Measurements from ENCODE around the gene AGPAT3. TPM values are rescaled to one million over a fixed set of nuclear protein-coding genes. Genes with fewer than 3 reads are reported as not detected.

Gene AGPAT3
- total RNA-seq, 1 donor, result 47.4 TPM

GRCh38 chr21:43877936-43878575, 13.0 kb downstream of the AGPAT3 start:
- no peak overlapping the region for H3K4me2 ChIP-seq (ENCODE audit: insufficient read depth, low read length)
- no peak for TF ChIP-seq CTCF (IDR thresholded peaks at IDR 0.05; ENCODE audit: extremely low read depth, low read depth, low read length)
- no peaks in the 10 kb centered on the region for H3K27me3 ChIP-seq (ENCODE audit: insufficient read depth, low read length)
- H2AFZ ChIP-seq (ENCODE audit: low read length), result no peak overlapping the region
- H3K27ac ChIP-seq (ENCODE audit: low read depth, low read length), result no peak overlapping the region
- H3K36me3 ChIP-seq (ENCODE audit: insufficient read depth, low read length), result peaks cover 8% of the 10 kb centered on the region
- no peak overlapping the region for H3K4me3 ChIP-seq (ENCODE audit: insufficient read depth, low read length)
- peaks cover 76% of the 10 kb centered on the region for H3K79me2 ChIP-seq (ENCODE audit: insufficient read depth, low read length)
- peak; percentile 67 for DNase-seq (ENCODE audit: insufficient read length, low spot score, missing footprints)
- no peaks in the 10 kb centered on the region for H3K9me3 ChIP-seq (ENCODE audit: low read depth, low read length)
- peaks cover 77% of the 10 kb centered on the region for H4K20me1 ChIP-seq (ENCODE audit: insufficient read depth, low read length)
- H3K4me1 ChIP-seq (ENCODE audit: insufficient read depth, low read length), result peaks cover 10% of the 10 kb centered on the region

- Histone ChIP-seq H4K20me1 (ENCODE audit: insufficient read depth, low read length) (peaks cover 73% of the 10 kb centered on the region), H3K4me3 (ENCODE audit: insufficient read depth, low read length) (no peak overlapping the region), H3K4me2 (ENCODE audit: insufficient read depth, low read length) (no peak overlapping the region), H3K4me1 (ENCODE audit: insufficient read depth, low read length) (peaks cover 10% of the 10 kb centered on the region), H3K36me3 (ENCODE audit: insufficient read depth, low read length) (peaks cover 8% of the 10 kb centered on the region), H3K27ac (ENCODE audit: low read depth, low read length) (no peak overlapping the region), H3K79me2 (ENCODE audit: insufficient read depth, low read length) (peaks cover 78% of the 10 kb centered on the region), H2AFZ (ENCODE audit: low read length) (no peak overlapping the region), H3K27me3 (ENCODE audit: insufficient read depth, low read length) (no peaks in the 10 kb centered on the region), H3K9me3 (ENCODE audit: low read depth, low read length) (no peaks in the 10 kb centered on the region)
- peak; percentile 54 for DNase-seq (ENCODE audit: insufficient read length, low spot score, missing footprints)
- TF ChIP-seq CTCF (IDR thresholded peaks at IDR 0.05; ENCODE audit: extremely low read depth, low read depth, low read length), result no peak
Observed at GRCh38 chr21:43879348-43880110, 14.5 kb downstream of the AGPAT3 start.

GRCh38 chr21:43880111-43880985, 15.3 kb downstream of the AGPAT3 start:
- Histone ChIP-seq H3K4me3 (ENCODE audit: insufficient read depth, low read length) (no peak overlapping the region), H3K27ac (ENCODE audit: low read depth, low read length) (no peak overlapping the region), H3K36me3 (ENCODE audit: insufficient read depth, low read length) (peaks cover 8% of the 10 kb centered on the region), H4K20me1 (ENCODE audit: insufficient read depth, low read length) (peaks cover 78% of the 10 kb centered on the region), H3K27me3 (ENCODE audit: insufficient read depth, low read length) (no peaks in the 10 kb centered on the region), H3K9me3 (ENCODE audit: low read depth, low read length) (no peaks in the 10 kb centered on the region), H3K79me2 (ENCODE audit: insufficient read depth, low read length) (peaks cover 78% of the 10 kb centered on the region), H3K4me1 (ENCODE audit: insufficient read depth, low read length) (peaks cover 10% of the 10 kb centered on the region), H3K4me2 (ENCODE audit: insufficient read depth, low read length) (no peak overlapping the region), H2AFZ (ENCODE audit: low read length) (no peak overlapping the region)
- no peak for TF ChIP-seq CTCF (IDR thresholded peaks at IDR 0.05; ENCODE audit: extremely low read depth, low read depth, low read length)
- DNase-seq (ENCODE audit: insufficient read length, low spot score, missing footprints), result peak; percentile 91

All from osteoblast (primary cell).